Measurements from ENCODE around the gene UBR3.

The UBR3 gene

DNA sequence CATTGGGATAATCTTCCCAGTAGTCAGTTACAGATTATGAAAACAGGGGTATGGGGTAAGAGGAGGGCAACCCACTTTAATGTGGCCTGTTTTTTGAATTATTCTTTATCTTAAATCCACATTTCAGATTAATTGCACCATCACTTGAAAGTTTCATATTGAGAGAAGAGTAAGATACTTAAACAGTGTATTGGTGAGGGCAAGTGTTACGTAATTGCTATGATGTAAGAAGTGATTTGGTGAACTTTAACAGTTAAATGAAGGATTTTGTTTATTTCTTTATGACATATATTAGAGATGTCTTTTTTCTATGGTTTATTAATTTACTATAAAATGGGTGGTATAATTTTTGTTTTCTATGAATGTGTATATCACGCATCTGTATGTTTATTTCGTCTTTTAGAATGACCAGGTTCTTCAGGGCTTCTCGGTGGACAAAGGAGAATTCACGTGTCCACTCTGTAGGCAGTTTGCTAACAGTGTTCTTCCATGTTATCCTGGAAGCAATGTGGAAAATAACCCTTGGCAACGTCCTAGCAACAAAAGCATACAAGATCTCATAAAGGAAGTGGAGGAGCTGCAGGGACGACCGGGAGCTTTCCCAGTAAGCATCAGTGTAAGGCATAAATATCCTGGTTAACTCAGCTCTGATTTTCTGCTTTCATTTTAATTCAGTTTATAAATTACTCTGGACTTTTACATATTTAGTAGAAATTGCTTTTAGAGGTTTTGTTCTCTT is 179.5 kb downstream of the UBR3 start:
- DNase-seq (ENCODE audit: low spot score), result no peak

DNA sequence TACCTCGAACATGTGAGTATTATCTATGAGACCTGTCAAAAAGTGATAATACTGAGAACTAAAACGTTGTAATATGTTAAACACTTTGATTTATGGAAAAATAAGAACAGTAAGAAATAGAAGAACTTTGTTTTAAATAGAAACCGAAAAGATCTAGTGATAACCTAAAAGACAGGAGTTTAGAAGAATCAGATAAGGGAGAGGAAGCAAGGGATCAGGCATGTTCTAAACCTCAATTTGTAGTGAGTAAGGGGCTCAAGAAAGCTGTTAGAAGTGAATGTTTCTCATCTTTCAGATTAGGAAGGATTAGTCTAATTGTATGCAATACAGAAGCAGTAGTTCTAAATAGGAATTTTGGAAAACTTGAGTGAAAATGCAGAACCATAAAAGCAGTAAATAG is 182.0 kb downstream of the UBR3 start:
- DNase-seq (ENCODE audit: low spot score), result no peak

DNA sequence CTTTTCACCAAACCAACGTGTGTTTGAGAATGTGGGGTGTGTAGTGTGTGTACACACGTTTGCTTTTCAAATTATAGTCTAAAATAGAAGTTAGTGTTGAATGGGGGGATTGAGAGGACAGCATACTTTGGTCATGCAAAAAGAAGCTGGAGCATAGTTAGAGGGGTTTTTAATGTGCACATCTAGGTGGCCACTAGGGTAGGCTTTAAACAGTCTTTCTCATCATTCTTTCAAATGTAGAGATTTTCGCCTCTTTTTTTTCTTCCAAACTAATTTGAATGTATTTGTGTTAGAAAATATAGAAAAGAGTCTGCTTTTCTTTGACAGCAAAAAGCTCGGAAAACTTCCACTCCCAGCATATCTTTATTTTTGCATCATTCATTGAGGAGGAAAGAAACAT is 185.5 kb downstream of the UBR3 start:
- peak; percentile 14 for DNase-seq (ENCODE audit: low spot score)

DNA sequence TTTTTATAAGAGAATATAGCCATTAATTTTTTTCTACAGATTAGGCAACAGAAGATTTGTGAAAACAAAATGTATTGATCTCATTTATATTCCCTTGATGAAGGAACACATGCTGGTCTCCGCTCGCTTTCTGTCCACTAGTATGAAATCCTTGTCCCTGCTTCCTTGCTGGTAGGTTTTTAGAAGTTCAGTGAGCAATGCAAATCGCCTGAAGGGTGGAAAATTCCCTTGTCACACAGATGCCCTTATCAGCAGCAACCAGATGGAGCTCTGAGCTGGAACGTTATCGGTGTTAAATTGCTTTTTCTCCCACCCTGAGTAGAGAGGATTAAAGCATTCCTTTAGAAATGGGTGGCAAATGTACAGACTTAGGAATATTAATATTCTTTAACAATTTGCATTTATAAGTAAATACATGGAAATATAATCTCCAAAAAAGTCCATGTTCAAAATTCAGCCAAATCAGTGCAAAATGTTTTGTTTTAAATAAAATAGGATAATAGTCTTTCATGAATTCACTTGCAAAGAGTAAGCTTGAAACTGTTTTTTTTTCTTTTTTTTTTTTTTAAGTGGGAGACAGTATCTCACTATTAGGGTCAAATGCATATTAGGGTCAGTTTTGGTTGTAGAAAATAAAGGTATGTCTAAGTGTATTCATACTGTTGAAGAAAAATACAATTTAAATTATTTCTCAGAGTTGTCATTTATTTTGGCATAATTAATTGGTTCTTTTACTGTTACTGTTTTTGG is 186.7 kb downstream of the UBR3 start:
- DNase-seq (ENCODE audit: low spot score), result peak; percentile 46

DNA sequence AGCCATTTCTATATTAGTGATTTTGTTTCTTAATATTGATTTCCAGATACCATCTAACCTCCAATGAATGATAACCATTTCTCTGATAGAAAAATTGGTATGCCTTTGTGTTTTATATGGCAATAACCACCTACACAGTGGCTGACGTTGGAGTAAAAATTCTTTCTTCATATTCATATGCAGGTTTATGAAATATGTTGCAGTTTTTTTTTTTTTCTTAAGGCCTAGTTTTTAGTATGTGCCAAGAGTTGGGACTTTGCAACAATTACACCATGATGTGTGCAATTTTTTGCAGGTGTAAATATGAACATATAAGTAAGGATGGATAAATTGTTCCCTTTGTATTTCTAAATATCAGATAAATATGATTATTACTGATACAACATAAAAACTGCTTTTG is 187.5 kb downstream of the UBR3 start:
- DNase-seq (ENCODE audit: low spot score), result no peak

DNA sequence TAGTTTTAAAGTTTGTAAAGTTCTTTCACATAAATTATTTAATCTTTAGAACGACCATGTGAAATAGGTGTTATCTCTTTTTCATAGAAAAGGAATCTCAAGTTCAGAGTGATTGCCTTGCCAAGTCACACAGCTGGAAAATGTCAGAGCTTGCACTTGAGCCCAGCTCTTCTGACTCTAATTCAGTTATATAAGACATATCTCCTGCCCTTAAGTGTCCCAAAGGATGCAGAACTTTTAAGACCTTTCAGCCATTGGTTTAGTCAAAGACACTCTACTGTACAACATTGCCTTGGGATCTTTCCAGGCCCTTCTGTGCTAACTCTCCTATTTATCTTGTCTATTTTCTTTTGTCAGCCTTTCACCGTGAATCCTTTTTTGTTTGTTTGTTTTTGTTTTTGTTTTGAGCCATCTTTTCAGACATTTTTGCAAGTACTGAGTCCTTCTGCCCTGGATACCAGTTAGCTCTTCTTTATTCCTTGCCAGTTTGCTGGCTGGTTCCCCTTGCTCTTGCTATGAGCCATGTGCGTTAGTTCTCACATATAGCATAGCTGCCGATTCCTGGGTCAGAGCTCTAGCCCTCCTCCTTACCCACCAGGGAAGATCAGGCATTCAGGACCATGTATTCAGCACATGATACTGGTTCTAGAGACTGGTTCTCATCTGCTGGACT is 190.7 kb downstream of the UBR3 start:
- no peak for DNase-seq (ENCODE audit: low spot score)

DNA sequence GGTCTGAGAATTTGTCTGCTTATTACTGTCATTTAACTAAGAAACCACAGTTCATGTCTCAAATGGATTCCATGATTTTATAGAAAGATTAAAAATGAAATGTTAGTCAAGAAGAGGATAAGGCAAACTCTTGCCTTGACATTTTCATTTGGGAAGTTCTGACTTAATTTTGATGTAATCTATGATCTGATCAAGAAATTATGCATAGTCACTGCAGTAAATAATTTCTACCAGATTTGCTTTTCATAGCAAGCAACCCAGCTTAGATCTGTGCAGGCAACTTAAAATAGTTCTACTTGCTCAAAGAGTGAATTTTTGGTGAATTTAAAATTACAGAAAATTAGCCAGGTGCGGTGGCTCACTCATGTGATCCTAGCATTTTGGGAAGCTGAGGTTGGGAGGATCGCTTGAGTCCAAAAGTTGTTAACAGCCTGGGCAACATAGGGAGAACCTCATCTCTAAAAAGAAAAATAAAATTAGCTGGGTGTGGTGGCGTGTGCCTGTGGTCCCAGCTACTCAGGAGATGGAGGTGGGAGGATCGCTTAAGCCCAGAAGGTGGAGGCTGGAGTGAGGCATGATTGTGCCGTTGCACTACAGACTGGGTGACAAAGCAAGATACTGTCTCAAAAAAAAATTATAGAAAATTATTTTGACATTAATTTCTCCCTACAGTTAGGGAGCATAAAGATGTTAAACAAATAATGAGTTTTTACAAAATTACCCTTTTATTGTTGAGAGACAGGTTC is 192.0 kb downstream of the UBR3 start:
- no peak for DNase-seq (ENCODE audit: low spot score)

DNA sequence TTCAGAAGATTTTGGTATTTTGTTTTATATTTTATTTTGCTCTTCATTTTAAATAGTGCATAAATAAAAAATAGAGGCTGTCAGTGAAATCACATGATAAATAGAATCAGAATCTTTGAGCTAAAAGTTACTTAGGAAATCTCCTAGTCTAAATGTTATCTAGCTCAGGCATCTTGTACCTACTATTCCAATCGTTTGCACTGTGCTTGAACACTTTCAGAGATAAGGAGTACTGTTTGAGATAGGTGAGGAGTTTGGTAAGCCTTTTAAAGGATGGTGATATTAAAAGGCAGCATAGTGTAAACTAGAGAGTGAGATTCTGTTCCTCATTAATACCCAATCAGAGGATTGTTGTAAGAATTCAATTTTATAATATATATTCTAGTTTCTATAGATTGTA is 193.5 kb downstream of the UBR3 start:
- no peak for DNase-seq (ENCODE audit: low spot score)

DNA sequence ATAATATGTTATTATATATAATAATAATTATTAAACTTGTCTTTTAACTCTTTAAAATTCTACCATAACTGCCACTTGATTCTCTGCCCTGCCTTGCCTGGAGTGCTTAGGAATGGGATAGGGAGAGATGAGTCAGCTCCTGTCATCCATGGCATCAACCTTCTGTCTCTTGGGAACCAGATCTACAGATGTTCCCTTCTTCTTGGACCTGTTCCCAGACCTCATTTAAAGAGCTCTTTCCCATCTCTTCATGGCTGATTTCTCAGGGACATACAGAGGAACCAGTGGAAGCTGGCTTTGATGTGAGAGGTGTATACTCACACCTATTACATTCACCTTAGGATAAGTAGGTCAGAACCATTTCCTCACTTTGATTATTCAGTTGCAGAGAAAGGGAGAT is 195.4 kb downstream of the UBR3 start:
- no peak for DNase-seq (ENCODE audit: low spot score)

DNA sequence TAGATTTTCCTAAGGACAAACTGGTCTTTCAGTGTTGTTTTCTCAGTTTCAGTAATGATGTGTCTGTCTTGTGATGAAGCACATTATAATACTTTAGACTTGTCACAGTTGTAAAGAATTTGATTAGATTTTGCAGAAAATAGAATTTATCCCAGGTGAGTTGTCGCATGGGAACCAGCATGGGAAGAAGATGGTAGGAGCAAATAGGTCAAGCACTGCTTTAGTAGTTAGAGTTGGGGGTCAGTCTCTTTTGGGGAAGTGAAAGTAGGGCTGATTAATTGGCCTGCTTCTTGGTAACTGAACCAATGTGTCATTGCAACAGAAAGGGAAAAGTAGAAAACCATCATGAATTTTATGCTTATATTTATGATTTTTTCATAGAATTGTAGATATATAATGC is 197.5 kb downstream of the UBR3 start:
- DNase-seq (ENCODE audit: low spot score), result no peak

DNA sequence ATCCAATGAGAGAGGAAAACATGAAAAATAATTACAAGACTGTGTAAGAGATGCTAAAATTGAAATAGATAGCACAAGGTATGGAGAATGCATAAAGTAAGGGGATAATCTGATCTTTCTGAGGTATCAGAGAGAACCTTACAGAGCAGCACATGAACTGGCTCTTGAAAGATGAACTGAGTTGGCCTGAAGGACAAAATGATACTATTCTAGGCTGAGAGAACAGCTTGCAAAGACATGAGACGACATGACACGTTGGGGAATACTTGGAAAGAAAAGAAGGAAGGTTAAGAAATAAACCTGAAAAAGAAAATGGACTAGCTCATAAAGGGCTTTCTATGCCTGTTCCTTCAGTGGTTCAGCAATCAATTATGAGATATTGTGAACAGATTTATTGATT is 198.0 kb downstream of the UBR3 start:
- DNase-seq (ENCODE audit: low spot score), result no peak

DNA sequence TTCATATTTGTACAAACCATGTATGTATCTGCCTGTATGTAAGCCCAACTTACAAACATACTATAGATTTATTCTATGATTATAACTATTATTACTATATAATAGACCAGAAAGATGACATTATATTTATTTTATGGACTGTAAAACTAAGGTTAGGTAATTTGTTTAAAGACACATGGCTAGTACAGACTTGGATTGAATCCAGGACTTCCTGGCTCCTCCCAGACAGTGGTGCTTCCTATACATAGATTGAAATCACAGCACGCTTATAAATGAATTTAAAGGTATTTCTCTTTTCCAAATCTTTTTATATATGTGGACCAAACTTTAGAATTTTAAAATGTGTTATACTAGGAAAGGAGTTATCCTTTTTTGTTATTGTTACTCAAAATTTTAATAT is 199.1 kb downstream of the UBR3 start:
- DNase-seq (ENCODE audit: low spot score), result no peak

DNA sequence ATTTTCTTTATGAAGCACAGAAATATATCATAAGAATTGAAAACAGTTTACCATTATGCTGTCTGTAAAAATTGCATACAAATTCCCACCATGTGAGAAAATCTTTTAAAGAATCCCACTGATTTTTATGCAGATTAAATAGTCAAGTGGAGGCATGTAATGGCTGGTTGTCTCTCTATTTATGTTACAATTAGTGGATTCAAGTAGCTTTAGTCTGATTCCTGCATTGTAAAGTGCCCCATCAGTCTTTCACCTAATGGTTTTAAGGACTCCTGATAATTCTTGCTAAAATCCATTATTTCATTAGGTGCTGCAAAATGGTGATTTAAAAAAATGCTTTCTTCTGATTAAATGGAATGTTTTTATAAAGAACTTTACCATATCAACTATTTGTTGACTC is 202.3 kb downstream of the UBR3 start:
- no peak for DNase-seq (ENCODE audit: low spot score)

DNA sequence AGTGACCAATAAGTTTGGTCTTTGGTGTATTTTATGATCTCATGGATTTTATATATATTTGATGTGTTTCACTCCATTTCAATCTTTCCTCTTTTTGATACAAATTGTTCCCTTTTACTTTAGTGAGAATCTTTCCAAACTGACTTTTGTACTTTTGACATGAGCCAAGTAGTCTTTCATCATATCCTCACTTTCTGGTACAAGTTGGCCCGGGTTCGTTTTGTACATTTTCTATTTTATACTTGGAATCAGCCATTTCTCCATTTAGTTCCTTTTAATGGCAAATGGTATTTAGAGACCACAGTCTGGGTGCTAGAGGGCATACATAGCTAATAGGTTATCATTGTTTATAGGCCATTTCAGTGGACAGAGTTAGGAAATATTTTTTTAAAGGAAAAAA is 202.8 kb downstream of the UBR3 start:
- DNase-seq (ENCODE audit: low spot score), result no peak

DNA sequence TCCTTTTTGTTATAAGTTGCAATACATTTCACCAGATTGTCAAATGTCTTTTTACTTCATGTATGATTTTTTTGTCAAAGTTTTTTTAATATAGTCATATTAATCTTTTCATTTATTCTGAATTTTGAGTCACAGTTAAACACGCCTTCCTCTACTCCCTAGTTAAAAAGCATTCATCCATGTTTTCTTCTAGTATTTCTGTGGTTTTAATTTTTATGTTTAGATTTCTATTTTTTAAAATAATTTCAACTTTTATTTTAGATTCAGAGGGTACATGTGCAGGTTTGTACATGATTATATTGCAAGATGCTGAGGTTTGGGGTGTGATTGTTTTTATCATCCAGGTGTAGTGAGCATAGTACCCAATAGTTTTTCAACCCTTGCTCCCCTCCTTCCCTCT is 204.0 kb downstream of the UBR3 start:
- no peak for DNase-seq (ENCODE audit: low spot score)

DNA sequence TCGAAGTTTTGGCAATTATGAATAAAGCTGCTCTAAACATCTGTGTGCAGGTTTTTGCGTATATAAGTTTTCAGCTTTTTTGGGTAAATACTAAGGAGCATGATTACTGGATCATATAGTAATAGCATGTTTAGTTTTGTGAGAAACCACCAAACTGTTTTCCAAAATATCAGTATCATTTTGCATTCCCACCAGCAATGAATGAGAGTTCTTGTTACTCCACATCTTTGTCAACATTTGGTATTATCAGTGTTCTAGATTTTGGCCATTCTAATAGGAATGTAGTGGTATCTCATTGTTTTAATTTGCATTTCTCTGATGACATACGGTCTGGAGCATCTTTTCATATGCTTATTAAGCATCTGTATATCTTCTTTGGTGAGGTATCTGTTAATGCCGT is 207.3 kb downstream of the UBR3 start:
- no peak for DNase-seq (ENCODE audit: low spot score)

DNA sequence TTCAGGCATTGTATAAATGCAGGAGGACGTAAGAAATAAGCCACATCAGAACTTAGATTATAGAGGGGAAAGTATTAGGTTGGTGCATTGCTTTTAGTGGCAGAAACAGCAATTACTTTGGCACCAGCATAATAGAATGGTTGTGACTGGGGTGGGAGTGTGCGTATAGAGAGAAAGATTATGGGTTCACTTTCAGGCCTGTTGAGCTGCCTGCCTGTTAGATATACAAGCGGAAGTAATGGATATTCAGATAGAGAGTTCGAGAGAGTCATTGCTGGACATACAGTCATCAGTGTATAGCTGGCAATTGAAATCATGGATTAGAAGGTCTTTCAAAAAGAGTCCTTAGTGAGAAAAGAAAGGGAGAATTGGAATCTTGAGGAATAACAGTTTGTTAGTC is 211.5 kb downstream of the UBR3 start:
- DNase-seq (ENCODE audit: low spot score), result no peak

DNA sequence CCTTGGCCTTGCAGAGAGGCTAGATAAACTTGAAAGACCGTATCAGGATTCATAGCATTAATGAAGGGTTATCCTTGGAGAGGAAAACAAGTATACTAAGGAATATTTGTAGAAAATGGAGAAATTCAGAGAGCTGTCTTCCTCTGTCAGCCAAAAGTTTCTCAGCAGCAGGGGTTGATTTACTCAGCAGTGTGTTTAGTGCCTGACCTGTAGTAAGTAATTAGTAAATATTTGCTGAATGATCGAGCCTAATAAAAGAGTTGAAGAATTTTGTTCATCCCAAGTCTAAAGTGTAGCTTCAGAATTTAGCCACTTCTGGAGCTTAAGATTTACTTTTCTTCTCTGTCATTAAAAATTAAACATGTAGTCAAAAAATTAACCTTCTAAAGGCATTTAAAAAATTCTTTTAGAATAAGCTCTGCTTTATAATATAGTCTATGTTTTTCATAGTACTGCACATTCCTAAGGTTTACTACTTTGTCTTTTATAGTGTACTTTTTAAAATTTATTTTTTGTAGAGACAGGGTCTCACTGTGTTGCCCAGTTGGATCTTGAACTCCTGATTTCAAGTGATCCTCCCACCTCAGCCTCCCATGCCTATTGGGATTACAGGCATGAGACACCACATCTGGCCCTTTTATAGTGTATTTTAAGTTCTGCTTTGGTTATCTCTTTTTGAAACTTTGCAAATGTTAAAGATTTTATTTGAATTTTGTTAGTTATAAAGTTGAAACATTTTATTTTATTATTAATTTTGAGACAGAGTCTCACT is 212.3 kb downstream of the UBR3 start:
- no peak for DNase-seq (ENCODE audit: low spot score)

DNA sequence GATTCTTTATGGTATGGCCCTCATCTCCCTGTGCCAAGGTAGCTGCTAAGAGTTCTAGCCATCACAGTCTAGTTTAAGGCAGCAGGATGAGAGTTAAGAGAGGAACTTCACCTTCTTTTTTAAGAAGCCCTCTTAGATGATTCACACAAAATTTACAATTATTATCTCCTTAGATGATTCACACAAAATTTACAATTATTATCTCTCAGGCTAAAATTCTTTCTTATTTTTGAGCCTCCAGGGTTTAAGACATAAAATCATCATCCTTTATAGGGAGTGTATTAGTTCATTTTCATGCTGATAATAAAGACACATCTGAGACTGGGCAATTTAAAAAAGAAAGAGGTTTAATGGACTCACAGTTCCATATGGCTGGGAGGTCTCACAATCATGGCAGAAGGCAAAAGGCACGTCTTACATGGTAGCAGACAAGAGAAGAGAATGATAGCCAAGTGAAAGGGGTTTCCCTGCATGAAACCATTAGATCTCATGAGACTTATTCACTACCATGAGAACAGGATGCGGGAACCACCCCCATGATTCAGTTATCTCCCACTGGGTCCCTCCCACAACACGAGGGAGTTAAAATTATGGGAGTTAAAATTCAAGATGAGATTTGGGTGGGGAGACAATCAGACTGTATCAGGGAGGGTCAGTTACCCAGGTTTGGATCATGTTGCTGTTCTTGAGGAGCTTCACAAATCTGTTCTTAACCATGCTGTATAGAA is 217.7 kb downstream of the UBR3 start:
- no peak for DNase-seq (ENCODE audit: low spot score)

DNA sequence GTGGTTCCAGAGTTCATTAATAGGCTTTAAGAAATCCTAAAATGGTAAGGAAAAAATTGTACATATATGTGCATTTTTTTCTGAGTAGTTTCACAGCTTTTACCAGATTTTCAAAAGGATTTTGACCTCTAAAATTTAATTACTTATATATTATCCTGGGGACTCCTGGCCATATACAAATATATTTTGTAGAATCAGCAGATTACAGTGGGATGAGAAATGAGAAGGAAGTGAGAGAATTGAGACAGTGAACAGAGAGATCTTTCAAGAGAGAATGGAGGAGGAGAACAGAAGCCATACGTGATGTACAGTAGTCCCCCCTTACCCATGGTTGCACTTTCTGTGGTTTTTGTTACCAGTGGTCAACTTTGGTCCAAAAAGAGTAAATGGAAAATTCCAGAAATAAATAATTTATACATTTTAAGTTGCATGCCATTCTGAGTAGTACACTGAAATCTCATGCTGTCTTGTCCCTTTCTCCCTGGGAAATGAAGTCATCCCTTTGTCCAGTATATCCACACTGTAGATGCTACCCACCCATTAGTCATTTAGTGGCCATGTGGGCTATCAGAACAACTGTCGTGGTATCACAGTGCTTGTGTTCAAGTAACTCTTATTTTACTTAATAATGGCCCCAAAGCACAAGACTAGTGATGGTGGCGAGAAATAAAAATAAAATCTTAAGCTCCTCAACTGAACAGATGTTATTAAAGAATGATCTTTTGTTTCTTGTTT is 220.2 kb downstream of the UBR3 start:
- DNase-seq (ENCODE audit: low spot score), result no peak
